ENCODE measurements around the gene RAET1E. TPM values are rescaled to one million over a fixed set of nuclear protein-coding genes. Genes with fewer than 3 reads are reported as not detected.

Gene RAET1E
- total and polyA plus RNA-seq, 9 of the 15 experiments (the other 6 are each of a cell fraction or from before 2014, with no cell fraction given): not detected

DNA sequence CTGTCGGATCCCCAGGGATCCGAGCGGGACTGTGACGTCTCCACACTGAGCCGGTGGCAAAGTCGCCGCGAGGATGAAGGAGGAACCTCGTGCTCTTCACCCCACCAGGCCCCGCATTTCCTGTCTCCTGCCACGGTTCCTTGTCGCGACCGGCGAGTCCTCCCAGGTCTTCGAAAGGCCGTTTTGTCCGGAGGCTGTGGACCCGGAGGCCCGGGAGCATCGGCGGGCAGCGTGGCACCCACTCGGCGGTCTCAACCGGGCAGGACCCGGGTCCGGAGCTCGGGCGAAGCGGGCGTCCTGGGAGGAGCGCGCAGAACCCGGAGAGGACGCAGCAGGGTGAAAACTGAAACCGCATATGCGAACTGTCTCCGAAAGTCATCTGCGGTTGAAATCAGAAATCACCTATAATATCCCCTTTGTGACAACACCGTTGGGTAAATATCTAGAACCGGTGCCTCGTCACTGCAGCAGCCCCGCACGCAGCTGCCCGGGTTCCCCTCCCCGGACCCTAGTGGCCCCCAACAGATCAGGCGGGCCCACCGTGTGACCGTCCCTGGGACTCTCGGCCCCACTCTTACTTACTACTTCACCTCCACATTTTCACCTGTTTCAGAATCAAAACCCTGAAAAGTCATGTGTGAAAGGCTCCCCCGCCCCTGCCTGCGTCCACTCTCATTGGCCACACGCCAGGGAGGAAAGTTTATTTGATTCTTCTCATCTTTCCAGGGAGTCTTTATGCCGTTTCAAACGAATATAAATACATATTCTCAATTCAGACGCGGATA lies 40.9 kb upstream of the RAET1E start (continued):
- TF ChIP-seq MLX (CRISPR knock-in tag; conservative IDR thresholded peaks at IDR 0.05) (no peak), ZNF165 (CRISPR knock-in tag; IDR thresholded peaks at IDR 0.05; ENCODE audit: borderline replicate concordance) (no peak), ZNF707 (CRISPR knock-in tag; conservative IDR thresholded peaks at IDR 0.05) (no peak), FOXA3 (CRISPR knock-in tag; conservative IDR thresholded peaks at IDR 0.05 in 1 of 2, IDR thresholded peaks at IDR 0.05 in 1 of 2) (no peak), SFPQ (IDR thresholded peaks at IDR 0.05; ENCODE audit: low read depth, low read length) (no peak), PML (IDR thresholded peaks at IDR 0.05; ENCODE audit: low read length) (no peak), ZBTB17 (CRISPR knock-in tag; IDR thresholded peaks at IDR 0.05) (no peak), TAF9B (IDR thresholded peaks at IDR 0.05; ENCODE audit: partially characterized antibody) (no peak), BCOR (IDR thresholded peaks at IDR 0.05) (no peak), MXD1 (CRISPR knock-in tag; IDR thresholded peaks at IDR 0.05; ENCODE audit: borderline replicate concordance, poor library complexity, severe bottlenecking) (no peak), CBX2 (IDR thresholded peaks at IDR 0.05; ENCODE audit: insufficient read depth, low read length, poor library complexity, severe bottlenecking) (peak; percentile 42), CXXC5 (CRISPR knock-in tag; IDR thresholded peaks at IDR 0.05) (peak; percentile 35; the same call in 1 of the 2 replicates), L3MBTL2 (IDR thresholded peaks at IDR 0.05) (peak; percentile 94)
- TF ChIP-seq, protein P1, sequence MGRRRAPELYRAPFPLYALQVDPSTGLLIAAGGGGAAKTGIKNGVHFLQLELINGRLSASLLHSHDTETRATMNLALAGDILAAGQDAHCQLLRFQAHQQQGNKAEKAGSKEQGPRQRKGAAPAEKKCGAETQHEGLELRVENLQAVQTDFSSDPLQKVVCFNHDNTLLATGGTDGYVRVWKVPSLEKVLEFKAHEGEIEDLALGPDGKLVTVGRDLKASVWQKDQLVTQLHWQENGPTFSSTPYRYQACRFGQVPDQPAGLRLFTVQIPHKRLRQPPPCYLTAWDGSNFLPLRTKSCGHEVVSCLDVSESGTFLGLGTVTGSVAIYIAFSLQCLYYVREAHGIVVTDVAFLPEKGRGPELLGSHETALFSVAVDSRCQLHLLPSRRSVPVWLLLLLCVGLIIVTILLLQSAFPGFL (CRISPR knock-in tag; IDR thresholded peaks at IDR 0.05): no peak

All from K562 (cell line).